HepG2 (cell line): ENCODE data around the gene PRM3. TPM values are rescaled to one million over a fixed set of nuclear protein-coding genes. Genes with fewer than 3 reads are reported as not detected.

Experiments
- ATAC-seq: fragments of 200-7000 bp; cut with Tn5 transposase; 3 replicates; pipeline ENCODE4 v1.9.1; 2020; ENCODE audit warnings: mild to moderate bottlenecking, moderate library complexity
- BruUV-seq: library from RNA; stranded (reverse); fragments of 400-500 nt; replicated peaks from 2 replicates; lab custom pipeline; 2021; lab: Mats Ljungman, UMichigan
- CTCF ChIA-PET: fragments of 300-600 bp; formaldehyde crosslinking; extraction: SDS; loops from one replicate; lab custom pipeline; 2021; ENCODE audit warnings: low total read pairs, inconsistent platforms, low intra/inter-chr PET ratio; lab: Yijun Ruan, JAX
- POLR2A ChIA-PET: fragments of 350-600 bp; sonication (Branson Sonifier 250); formaldehyde crosslinking; loops from one replicate; lab custom pipeline; 2020; ENCODE audit warnings: antibody characterized with exemption, inconsistent platforms; lab: Yijun Ruan, JAX
- DNase-seq: peaks from one replicate; pipeline ENCODE4 v3.0.0-alpha.2; 2015; ENCODE audit warnings: low spot score
- FAIRE-seq: peaks from 3 replicates; lab custom pipeline; 2011; peaks lifted over from hg19 to GRCh38; lab: Jason Lieb, UNC
- H2AFZ ChIP-seq: one replicate; pipeline ENCODE4 v1.6.1; 2011; ENCODE audit warnings: low read length, inconsistent platforms
- H3K27ac ChIP-seq: fragments of 300-600 bp; 3 replicates; pipeline ENCODE4 v1.8.0; 2011; ENCODE audit warnings: mixed run types, mild to moderate bottlenecking, mixed read lengths, low read length, inconsistent platforms; ENCODE audit not compliant: insufficient read depth; ENCODE audit errors: extremely low read length
- H3K27me3 ChIP-seq, 2 experiments: fragments of 200-600 bp in 1 of 2; 2 replicates in 1 of 2; 3 replicates in 1 of 2; pipeline versions ENCODE4 v1.6.0 to v1.8.0; 2011; ENCODE audit warnings: low read length in 2 of 2, mild to moderate bottlenecking in 2 of 2, moderate library complexity in 2 of 2, inconsistent platforms in 1 of 2; ENCODE audit not compliant: insufficient read depth in 2 of 2, control insufficient read depth in 1 of 2
- H3K36me3 ChIP-seq, 2 experiments: fragments of 200-600 bp in 1 of 2; replicated peaks in 1 of 2; 2 replicates in 1 of 2; 3 replicates in 1 of 2; pipeline versions ENCODE4 v1.5.1 to v1.8.0; 2011; ENCODE audit warnings: low read length in 2 of 2, inconsistent platforms in 1 of 2; ENCODE audit not compliant: insufficient read depth in 2 of 2, control insufficient read depth in 1 of 2
- H3K4me1 ChIP-seq: 2 replicates; pipeline ENCODE4 v1.5.1; 2012; ENCODE audit warnings: low read length, inconsistent platforms; ENCODE audit not compliant: insufficient read depth
- H3K4me2 ChIP-seq: 2 replicates; pipeline ENCODE4 v1.6.0; 2011; ENCODE audit warnings: low read depth, low read length, inconsistent platforms
- H3K4me3 ChIP-seq, 3 experiments: fragments of 200-600 bp in 1 of 3; sonication (generic), shearing (Covaris generic) in 1 of 3; replicated peaks in 1 of 3; 2 replicates each; pipeline ENCODE4 v1.5.1; 2011 to 2016; ENCODE audit warnings: low read length in 3 of 3, inconsistent platforms in 2 of 3, low read depth in 2 of 3, mild to moderate bottlenecking in 2 of 3, control low read depth in 1 of 3, mixed read lengths in 1 of 3; ENCODE audit not compliant: insufficient read depth in 1 of 3
- H3K79me2 ChIP-seq: one replicate; pipeline ENCODE4 v1.6.1; 2011; ENCODE audit warnings: low read length, inconsistent platforms; ENCODE audit not compliant: insufficient read depth
- H3K9ac ChIP-seq: 2 replicates; pipeline ENCODE4 v1.6.0; 2011; ENCODE audit warnings: mild to moderate bottlenecking, low read depth, low read length, inconsistent platforms; ENCODE audit not compliant: insufficient read depth
- H3K9me3 ChIP-seq: 2 replicates; pipeline ENCODE4 v1.5.1; 2012; ENCODE audit warnings: mild to moderate bottlenecking, low read length
- H4K20me1 ChIP-seq: 2 replicates; pipeline ENCODE4 v1.6.0; 2011; ENCODE audit warnings: inconsistent platforms, mild to moderate bottlenecking, low read length, moderate library complexity; ENCODE audit not compliant: insufficient read depth
- NFE2L1 ChIP-seq: sonication (generic); formaldehyde crosslinking; IDR thresholded peaks from 2 replicates; pipeline ENCODE4 v1.4.0; 2020; ENCODE audit warnings: missing genetic modification reagents, mild to moderate bottlenecking, borderline replicate concordance
- PTBP1 ChIP-seq: fragments of 200-400 bp; formaldehyde crosslinking; IDR thresholded peaks from 2 replicates; pipeline ENCODE4 v1.6.1; 2018; ENCODE audit warnings: low read length, low read depth; ENCODE audit not compliant: poor library complexity, severe bottlenecking
- ZBTB49 ChIP-seq: sonication (generic); formaldehyde crosslinking; IDR thresholded peaks from 2 replicates; pipeline ENCODE4 v1.4.0; 2020; ENCODE audit warnings: missing genetic modification reagents, borderline replicate concordance
- ZNF234 ChIP-seq: sonication (generic); formaldehyde crosslinking; conservative IDR thresholded peaks from 2 replicates; pipeline ENCODE4 v1.5.1; 2020; ENCODE audit warnings: mild to moderate bottlenecking, missing genetic modification reagents
- ZNF256 ChIP-seq: sonication (generic); formaldehyde crosslinking; conservative IDR thresholded peaks from 2 replicates; pipeline ENCODE4 v1.4.0; 2020; ENCODE audit warnings: missing genetic modification reagents
- ZZZ3 ChIP-seq: sonication (generic); formaldehyde crosslinking; IDR thresholded peaks from 2 replicates; pipeline ENCODE4 v1.4.0; 2020; ENCODE audit warnings: missing genetic modification reagents, mild to moderate bottlenecking, borderline replicate concordance
- WGBS: methylation state at CpG from one replicate; pipeline ENCODE4 v1.1.6; 2017; ENCODE audit warnings: low lambda C conversion rate; 5-methylcytosine and 5-hydroxymethylcytosine counted together
- in situ Hi-C: cut with HindIII; loops from 2 replicates; pipeline ENCODE4 v1.10.0; 2017; ENCODE audit warnings: low pct_unique_long_range_greater_than_20kb; ENCODE audit not compliant: extremely low pct_ligation_motif_present
- intact Hi-C: fragments of 100-400 bp; cut with micrococcal nuclease; formaldehyde crosslinking; loops from one replicate; pipeline ENCODE4 v1.10.0; 2022; ENCODE audit not compliant: unreplicated experiment
- polyA plus RNA-seq, 8 experiments: library from polyadenylated mRNA; depleted of rRNA in 3 of 8; stranded (reverse) in 7 of 8; unstranded in 1 of 8; fragments of >200 nt; fragmentation: Illumina TruSeq in 4 of 8; extraction: Trizol in 4 of 8; gene quantifications; 2 replicates each; pipeline versions ENCODE4 v1.2.1 to v1.2.3, GENCODE V29; 2011 to 2016; ENCODE audit warnings: low read depth in 4 of 8, missing spikeins in 1 of 8, mixed read lengths in 1 of 8; ENCODE audit not compliant: insufficient read depth in 1 of 8
- total RNA-seq, 5 experiments: library from RNA; depleted of rRNA; stranded (reverse); fragments of >200 nt; fragmentation: Illumina TruSeq; extraction: Trizol; gene quantifications; 2 replicates each; pipeline ENCODE4 v1.2.3, GENCODE V29; 2016; ENCODE audit warnings: low read depth in 1 of 5
- TF ChIP-seq, protein P1 (sequence below): sonication (generic); formaldehyde crosslinking; conservative IDR thresholded peaks from 2 replicates; pipeline ENCODE4 v1.8.1; 2023; ENCODE audit warnings: missing genetic modification reagents
- TF ChIP-seq, protein P2 (sequence below): sonication (generic); formaldehyde crosslinking; IDR thresholded peaks from 2 replicates; pipeline ENCODE4 v1.8.1; 2022; ENCODE audit warnings: low read depth, mild to moderate bottlenecking, missing genetic modification reagents
- TF ChIP-seq, protein P3 (sequence below): sonication (generic); formaldehyde crosslinking; IDR thresholded peaks from 2 replicates; pipeline ENCODE4 v1.5.0; 2020; ENCODE audit warnings: mild to moderate bottlenecking, low read depth, missing genetic modification reagents, borderline replicate concordance
- TF ChIP-seq, protein P4 (sequence below): sonication (generic); formaldehyde crosslinking; IDR thresholded peaks from 2 replicates; pipeline ENCODE4 v1.5.1; 2020; ENCODE audit warnings: mild to moderate bottlenecking, moderate library complexity, missing genetic modification reagents

The PRM3 gene
- total and polyA plus RNA-seq, 2 of the 13 experiments (the other 11 are each of a cell fraction or from before 2014, with no cell fraction given) = not detected

DNA sequence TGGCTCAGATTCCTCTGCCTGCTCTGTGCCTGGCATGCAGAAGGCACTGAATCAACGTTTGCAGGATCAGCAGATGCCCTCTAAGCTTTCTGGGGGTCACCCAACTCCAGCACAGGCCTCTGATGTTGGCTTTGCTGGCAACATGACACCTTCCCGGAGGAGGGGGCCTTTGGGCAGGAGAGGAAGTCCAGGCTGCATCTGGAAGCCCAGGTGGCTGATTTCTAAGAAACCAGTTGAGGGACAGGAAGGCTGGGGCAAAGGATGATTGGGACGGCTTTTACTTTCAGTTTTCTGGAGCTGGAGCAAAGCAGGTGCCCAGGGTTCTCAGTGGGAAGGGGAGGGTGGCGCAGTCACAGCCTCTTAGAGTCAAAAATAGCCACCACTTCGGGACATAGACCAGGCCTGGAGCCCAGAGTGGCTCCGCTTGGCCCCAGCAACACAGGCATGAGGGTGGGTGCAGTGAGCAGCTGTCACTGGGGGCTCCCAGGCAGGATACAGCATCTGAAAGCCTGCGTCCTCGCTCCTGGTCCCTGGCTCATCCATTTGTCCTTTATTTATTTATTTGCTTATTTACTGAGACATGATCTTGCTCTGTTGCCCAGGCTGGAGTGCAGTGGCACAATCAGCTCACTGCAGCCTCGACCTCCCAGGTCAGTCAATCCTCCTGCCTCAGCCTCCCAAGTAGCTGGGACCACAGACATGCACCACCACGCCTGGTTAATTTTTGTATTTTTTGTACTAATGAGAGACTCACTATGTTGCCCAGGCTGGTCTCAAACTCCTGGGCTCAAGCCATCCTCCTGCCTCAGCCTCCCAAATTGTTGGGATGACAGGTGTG, 32.6 kb downstream of the PRM3 start:
- 25% methylated on average over 8 of the region's 10 CpGs for WGBS
- H3K27me3 ChIP-seq = peaks cover 1 to 28% of the 10 kb centered on the region in 2 experiments; a peak in 3 of 5 replicates
- FAIRE-seq (no peak), DNase-seq (no peak), ATAC-seq (peak; percentile 52)
- BruUV-seq = no TSS peak
- H3K9ac ChIP-seq = no peak overlapping the region
- H2AFZ ChIP-seq = no peak overlapping the region
- H3K36me3 ChIP-seq = no peaks in the 10 kb centered on the region
- peak overlapping the region in 1 of 3 experiments; percentile 45; a peak in 3 of 6 replicates for H3K4me3 ChIP-seq
- peaks cover 41% of the 10 kb centered on the region for H3K4me1 ChIP-seq
- no peak overlapping the region for H3K27ac ChIP-seq
- H4K20me1 ChIP-seq = no peaks in the 10 kb centered on the region
- ChIA-PET POLR2A (interaction anchor here (1.1 to 1.8 kb wide), 2 partner anchors 11 to 14 kb away, joined by 3 to 11 read pairs; partner anchors contain the start of gene SOCS1), CTCF (no interaction called here)
- intact Hi-C loops = no loop called here
- in situ Hi-C loops = no loop called here
- no peaks in the 10 kb centered on the region for H3K9me3 ChIP-seq
- no peaks in the 10 kb centered on the region for H3K79me2 ChIP-seq
- peak overlapping the region; percentile 66 for H3K4me2 ChIP-seq
- TF ChIP-seq ZNF256 (CRISPR knock-in tag) (no peak), ZZZ3 (no peak), ZNF234 (CRISPR knock-in tag) (0 out of 2 replicates have a peak, but pooled peaks have one; percentile 49), NFE2L1 (CRISPR knock-in tag) (no peak), PTBP1 (no peak), ZBTB49 (CRISPR knock-in tag) (no peak)
- TF ChIP-seq, protein P1, sequence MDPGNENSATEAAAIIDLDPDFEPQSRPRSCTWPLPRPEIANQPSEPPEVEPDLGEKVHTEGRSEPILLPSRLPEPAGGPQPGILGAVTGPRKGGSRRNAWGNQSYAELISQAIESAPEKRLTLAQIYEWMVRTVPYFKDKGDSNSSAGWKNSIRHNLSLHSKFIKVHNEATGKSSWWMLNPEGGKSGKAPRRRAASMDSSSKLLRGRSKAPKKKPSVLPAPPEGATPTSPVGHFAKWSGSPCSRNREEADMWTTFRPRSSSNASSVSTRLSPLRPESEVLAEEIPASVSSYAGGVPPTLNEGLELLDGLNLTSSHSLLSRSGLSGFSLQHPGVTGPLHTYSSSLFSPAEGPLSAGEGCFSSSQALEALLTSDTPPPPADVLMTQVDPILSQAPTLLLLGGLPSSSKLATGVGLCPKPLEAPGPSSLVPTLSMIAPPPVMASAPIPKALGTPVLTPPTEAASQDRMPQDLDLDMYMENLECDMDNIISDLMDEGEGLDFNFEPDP = 0 out of 2 replicates have a peak, but pooled peaks have one; percentile 63
- TF ChIP-seq, protein P2, sequence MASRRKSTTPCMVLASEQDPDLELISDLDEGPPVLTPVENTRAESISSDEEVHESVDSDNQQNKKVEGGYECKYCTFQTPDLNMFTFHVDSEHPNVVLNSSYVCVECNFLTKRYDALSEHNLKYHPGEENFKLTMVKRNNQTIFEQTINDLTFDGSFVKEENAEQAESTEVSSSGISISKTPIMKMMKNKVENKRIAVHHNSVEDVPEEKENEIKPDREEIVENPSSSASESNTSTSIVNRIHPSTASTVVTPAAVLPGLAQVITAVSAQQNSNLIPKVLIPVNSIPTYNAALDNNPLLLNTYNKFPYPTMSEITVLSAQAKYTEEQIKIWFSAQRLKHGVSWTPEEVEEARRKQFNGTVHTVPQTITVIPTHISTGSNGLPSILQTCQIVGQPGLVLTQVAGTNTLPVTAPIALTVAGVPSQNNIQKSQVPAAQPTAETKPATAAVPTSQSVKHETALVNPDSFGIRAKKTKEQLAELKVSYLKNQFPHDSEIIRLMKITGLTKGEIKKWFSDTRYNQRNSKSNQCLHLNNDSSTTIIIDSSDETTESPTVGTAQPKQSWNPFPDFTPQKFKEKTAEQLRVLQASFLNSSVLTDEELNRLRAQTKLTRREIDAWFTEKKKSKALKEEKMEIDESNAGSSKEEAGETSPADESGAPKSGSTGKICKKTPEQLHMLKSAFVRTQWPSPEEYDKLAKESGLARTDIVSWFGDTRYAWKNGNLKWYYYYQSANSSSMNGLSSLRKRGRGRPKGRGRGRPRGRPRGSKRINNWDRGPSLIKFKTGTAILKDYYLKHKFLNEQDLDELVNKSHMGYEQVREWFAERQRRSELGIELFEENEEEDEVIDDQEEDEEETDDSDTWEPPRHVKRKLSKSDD (CRISPR knock-in tag) = no peak
- TF ChIP-seq, protein P3, sequence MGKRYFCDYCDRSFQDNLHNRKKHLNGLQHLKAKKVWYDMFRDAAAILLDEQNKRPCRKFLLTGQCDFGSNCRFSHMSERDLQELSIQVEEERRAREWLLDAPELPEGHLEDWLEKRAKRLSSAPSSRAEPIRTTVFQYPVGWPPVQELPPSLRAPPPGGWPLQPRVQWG (CRISPR knock-in tag) = no peak
- TF ChIP-seq, protein P4, sequence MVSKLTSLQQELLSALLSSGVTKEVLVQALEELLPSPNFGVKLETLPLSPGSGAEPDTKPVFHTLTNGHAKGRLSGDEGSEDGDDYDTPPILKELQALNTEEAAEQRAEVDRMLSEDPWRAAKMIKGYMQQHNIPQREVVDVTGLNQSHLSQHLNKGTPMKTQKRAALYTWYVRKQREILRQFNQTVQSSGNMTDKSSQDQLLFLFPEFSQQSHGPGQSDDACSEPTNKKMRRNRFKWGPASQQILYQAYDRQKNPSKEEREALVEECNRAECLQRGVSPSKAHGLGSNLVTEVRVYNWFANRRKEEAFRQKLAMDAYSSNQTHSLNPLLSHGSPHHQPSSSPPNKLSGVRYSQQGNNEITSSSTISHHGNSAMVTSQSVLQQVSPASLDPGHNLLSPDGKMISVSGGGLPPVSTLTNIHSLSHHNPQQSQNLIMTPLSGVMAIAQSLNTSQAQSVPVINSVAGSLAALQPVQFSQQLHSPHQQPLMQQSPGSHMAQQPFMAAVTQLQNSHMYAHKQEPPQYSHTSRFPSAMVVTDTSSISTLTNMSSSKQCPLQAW (CRISPR knock-in tag) = 0 out of 2 replicates have a peak, but pooled peaks have one; percentile 31
